Fibroblast of gingiva (primary cell): ENCODE results near the gene NPIPB8.
"Not testable (repeated sequence)": the region's sequence is repeated elsewhere in the genome, so short reads cannot be mapped to it uniquely, and the experiment has no call there.

Experiments used
- DNase-seq: peaks from one replicate; pipeline ENCODE4 v3.0.0-alpha.2; 2011; ENCODE audit warnings: low read depth

The NPIPB8 gene

DNA sequence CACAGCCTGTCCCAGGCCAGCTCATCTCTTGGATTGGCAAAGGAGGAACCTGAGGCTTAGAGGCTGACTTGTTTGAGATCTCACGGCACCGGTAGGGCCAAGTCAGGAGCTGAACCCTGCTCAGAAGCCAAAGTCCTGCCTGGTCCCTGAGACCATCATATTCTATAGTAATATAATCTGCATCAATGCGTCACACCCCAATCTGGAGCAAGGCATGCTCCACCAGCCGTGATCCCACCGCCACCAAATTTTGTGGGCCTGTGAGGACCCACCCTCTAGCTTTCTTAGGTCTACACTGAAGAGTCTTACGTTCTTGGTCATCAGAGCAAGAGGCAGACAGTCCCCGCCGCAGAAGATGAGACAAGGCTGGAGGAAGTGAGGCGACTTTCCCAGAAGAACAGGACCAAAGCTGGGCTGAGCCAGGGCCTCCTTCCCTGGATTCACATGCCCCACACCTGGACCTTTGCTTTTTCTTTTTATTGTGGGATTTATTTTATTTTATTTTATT lies 30.7 kb upstream of the NPIPB8 start:
- DNase-seq = no peak

- not testable (repeated sequence) for DNase-seq
Observed at GRCh38 chr16:28607681-28608495, 30.0 kb upstream of the NPIPB8 start.

DNA sequence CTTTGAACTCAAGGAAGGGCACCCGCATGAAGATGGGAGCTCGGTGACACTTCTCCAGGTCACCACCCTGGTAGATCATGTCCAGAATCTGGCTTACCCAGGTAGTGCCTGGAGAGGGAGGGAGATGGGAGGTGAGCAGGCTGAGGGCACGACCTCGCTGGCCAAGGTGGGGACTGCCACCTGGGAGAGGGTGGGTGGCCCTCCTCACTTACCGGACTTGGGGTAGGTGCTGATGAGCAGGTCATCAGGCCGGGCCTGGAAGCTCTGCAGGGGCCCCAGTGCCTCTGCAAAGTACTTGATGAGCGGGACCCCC lies 29.4 kb upstream of the NPIPB8 start:
- not testable (repeated sequence) for DNase-seq

DNA sequence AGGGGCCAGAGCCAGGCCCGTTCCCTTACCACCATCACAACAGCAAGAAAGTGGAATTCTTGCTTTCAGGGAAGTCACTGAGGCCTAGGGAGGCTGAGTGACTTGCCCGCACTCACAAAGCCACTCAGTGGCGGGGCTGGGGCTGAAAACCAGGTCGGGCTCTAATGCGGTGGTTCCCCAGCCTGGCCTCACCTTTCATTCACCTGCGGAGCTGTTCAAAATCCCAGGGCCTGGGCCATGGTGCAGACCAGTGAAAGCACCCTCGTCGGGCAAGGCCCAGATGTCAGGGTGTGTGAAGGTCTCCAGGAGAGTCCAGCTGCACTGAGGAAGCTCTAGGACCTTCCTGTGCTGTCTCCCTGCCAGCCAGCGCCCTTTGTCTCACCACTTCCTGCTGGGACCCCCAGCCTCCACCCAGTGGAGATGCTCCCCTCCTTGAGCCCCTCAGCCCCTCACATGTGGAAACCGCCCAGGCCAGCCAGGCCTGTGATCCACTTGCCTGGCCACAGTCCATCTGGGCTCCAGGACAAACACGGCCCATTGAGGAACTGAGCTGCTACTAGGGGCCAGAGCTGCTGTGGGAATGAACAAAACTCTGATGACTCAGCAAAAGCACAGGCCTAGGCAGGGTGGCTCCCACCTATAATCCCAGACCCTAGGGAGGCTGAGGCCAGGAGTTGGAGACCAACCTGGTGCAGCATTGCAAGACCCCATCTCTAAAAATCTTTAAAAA lies 28.8 kb upstream of the NPIPB8 start:
- not testable (repeated sequence) for DNase-seq

GRCh38 chr16:28609631-28610594 lies 28.0 kb upstream of the NPIPB8 start, which contains the start of gene SULT1A1:
SULT1A1 (minus strand) TSS chr16:28610044; CDS start chr16:28608855, 1,189 bp downstream.
- no peak for DNase-seq

DNA sequence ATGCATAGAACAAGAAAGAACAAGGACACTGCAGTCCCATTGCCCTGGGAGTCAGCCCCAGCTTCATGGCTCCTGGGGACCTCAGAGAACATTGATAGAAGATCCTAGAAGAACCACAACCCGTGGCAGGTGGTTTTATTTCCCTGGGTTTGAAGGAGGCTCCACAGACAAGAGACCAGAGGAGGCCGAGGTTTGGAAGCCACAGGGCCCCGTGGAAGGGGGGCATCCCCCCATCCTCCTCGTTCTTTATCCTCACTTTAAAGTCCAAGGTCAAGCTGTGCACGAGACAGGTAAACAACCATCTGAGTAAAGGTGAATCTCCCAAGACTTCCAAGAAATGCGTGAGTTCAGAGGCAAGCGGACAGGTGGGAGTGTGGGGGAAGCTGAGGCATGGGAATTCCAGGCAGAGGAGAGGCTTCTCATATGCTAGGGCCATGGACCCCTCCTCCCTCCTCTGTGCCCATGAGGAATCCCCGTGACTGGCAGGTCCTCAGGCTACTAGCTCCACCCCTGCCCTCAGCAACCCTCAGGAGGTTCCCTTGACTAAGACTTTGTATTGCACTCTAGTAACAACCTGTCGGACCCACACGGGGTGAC lies 27.2 kb upstream of the NPIPB8 start:
- no peak for DNase-seq

DNA sequence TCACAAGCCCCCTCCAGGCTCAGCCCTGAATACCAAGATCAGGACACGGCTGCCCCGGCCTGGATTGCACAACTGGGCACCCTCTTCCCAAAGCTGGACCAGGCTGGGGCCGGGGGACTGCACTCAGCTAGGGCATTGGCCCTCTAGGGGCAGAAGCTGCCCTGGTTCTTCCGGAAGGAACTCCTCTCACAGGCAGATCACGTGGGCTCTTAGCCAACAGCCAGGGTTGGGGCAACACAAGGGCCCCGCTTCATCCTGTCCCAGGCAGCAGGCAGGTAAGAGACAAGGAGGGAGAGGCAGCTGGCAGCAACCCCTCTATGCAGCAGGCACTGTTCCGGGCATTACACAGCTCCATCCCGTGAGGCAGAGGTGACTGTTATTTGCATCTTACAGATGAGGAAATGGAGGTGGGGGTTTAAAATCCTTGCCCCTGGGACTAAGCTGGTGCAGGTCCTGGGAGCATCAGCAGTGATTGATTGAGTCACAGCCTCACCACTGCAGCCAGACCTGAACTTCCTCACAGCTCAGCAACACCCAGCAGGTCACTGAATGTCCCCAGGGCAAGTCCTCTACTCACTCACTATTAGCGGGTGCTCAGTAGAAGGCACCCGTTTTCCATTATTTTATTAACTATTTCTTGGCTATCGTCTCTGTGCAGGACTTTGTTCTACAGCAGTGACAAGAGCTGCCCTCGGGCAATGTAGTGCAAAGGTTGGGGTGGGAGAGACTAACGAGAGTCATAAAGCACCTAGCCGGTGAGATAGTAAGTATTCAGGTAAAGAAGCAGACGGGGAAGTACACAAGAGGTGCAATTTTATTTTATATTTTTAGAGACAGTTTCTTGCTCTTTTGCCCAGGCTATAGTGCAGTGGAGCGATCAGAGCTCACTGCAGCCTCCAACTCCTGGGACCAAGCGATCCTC lies 25.2 kb upstream of the NPIPB8 start:
- DNase-seq = not testable (repeated sequence)

DNA sequence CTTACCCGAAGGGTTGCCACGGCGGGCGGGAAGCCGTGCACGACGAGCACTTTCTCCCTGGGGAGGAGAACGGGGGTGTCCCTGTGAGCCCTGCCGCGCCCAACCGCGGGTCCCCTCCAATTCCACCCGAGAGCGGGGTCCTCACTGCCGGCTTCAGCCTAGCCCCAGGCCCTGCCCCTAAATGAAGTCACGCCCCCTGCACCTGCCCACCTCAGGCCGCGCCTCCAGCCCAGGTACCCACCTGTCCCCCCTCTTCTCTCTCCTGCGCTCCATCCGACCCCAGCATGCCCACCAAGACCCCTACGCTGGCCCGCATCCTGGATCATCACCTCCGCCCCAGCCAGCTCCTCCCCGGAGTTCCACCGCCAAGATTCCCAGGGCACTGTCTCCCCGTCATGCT lies 24.0 kb upstream of the NPIPB8 start:
- not testable (repeated sequence) for DNase-seq

- not testable (repeated sequence) for DNase-seq
Observed at GRCh38 chr16:28614561-28614960, 23.3 kb upstream of the NPIPB8 start.

- not testable (repeated sequence) for DNase-seq
Observed at GRCh38 chr16:28615486-28616223, 22.2 kb upstream of the NPIPB8 start.

DNA sequence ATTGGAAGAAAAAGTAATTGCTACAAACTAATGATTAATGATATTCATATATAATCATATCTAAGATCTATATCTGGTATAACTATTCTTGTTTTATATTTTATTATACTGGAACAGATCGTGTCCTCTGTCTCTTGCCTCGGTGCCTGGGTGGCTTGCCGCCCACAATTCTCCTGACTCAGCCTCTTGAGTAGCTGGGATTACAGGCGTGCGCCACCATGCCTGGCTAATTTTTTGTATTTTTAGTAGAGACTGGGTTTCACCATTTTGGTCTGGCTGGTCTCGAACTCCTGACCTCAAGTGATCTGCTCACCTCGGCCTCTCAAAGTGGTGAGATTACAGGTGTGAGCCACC lies 21.7 kb upstream of the NPIPB8 start:
- DNase-seq = not testable (repeated sequence)

DNA sequence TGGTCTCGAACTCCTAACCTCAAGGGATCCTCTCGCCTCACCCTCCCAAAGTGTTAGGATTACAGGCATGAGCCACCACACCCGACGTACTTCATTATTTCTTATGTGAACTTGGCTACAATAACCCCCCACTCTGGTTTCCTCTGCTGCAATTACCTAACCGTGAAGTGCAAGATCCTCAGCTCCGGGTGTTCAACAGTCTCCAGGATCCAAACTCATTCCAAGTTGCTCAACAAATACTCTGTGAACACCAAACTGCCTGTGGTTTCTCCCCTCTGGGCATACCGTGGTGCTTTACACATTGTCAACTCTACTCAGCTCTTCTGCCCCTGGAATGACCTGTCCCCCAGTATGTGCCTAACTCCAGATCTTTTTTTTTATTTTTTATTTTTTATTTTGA lies 21.2 kb upstream of the NPIPB8 start:
- DNase-seq = no peak

DNA sequence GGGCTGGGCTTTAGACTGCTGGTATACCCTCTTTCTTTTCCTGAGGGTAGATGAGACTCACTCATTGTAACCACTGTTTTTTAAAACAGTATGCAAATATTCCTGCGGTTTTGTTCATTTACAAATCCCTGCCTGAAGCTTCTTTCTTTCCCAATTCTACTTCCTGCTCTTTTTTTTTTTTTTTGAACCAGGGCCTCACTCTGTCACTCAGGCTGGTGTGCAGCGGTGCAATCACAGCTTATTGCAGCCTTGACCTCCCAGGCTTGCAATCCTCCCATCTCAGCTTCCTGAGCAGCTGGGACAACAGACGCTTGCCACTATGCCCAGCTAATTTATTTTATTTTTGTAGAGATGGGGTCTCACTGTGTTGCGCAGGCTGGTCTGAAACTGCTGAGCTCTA lies 20.0 kb upstream of the NPIPB8 start:
- DNase-seq = no peak

DNA sequence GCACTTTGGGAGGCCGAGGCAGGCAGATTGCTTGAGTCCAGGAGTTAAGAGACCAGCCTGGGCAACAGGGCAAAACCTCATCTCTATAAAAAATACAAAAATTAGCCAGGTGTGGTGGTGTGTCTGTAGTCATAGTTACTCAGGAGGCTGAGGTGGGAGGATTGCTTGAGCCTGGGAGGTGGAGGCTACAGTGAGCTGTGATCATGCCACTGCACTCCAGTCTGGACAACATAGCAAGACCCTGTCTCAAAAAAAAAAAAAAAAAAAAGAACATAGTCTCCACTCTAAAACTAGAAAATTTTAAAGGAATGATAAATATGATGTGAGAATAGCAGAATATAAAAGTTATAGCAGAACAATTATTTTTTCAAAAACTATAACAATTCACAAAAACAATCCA lies 17.5 kb upstream of the NPIPB8 start:
- DNase-seq = not testable (repeated sequence)

GRCh38 chr16:28621481-28622155 lies 16.2 kb upstream of the NPIPB8 start:
- DNase-seq = no peak

DNA sequence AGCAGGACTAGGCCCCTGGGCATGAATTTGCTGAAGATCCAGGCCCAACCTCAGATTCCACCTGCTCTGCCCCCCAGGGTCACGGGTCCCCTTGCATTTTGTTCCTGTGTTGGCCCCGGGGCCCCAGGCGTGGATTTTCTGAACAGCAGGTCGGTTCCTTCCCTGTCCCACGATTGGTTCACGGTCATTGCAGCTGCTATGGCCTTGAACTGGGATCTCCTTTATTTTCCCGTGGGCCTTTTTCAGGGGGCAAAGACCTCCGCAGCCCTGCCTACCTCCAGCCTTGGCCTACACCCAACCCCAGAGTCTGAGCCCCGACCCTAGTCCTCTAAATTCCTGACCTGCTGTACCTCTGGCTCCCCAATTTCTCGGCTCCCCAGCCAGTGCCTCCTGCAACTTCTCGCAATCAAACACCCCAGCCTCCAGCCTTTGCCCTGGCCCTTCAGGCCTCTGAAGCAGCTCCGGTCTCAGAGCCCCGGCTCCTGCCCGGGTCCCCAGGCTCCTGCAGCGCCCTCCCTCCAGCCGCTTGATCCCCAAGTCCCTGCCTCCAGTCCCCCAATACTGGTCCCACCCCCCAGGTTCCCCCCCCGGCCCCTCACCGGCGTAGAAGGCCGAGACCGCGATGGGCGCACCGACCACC lies 15.2 kb upstream of the NPIPB8 start:
- DNase-seq = not testable (repeated sequence)

DNA sequence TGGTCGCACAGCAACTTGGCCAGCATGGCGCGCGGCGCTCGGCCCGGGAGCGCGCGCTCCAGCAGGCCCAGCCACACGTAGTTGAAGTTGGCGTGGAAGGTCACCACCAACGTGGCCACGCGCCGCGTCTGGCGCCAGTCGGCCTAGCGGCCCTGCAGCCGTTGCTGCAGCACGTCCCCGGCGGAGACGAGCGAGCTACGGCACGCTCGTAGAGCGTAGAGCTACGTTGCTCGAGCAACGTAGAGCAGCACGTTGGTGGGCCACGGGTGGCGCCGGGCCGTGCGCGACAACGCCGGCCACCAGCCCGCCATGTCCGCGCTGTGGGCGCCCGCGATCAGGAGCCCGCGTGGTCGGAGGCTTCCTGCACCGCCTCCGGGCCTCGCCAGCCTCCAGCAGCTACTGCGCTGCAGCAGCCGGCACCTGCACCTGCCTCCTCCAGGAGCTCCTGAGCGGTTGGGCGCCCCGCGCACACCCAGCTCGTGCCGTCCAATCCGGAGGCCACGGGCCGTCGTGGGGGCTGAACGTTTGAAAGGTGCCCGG lies 14.6 kb upstream of the NPIPB8 start:
- no peak for DNase-seq

- DNase-seq = not testable (repeated sequence)
Observed at GRCh38 chr16:28630905-28631304, 7.0 kb upstream of the NPIPB8 start.
